Erythroblast (primary cell): ENCODE data around the gene CD79A.

ENCODE experiments used
- GATA1 ChIP-seq: IDR thresholded peaks from 2 replicates; pipeline ENCODE4 v1.6.1; 2011; ENCODE audit warnings: low read depth, mild to moderate bottlenecking, control low read depth, low read length, moderate library complexity
- POLR2A ChIP-seq: IDR thresholded peaks from 2 replicates; pipeline ENCODE4 v1.6.1; 2011; ENCODE audit warnings: mild to moderate bottlenecking, low read length

GRCh38 chr19:41883463-41883820 is 6.4 kb downstream of the CD79A start:
- no peak for TF ChIP-seq POLR2A
- TF ChIP-seq GATA1, result no peak
